Measurements from ENCODE around the gene RAPGEFL1. TPM values are rescaled to one million over a fixed set of nuclear protein-coding genes. Genes with fewer than 3 reads are reported as not detected.
"Not testable (repeated sequence)": the region's sequence is repeated elsewhere in the genome, so short reads cannot be mapped to it uniquely, and the experiment has no call there.

RAPGEFL1 gene
- total RNA-seq, 1 donor from 2014 or later: 6.8 TPM

DNA sequence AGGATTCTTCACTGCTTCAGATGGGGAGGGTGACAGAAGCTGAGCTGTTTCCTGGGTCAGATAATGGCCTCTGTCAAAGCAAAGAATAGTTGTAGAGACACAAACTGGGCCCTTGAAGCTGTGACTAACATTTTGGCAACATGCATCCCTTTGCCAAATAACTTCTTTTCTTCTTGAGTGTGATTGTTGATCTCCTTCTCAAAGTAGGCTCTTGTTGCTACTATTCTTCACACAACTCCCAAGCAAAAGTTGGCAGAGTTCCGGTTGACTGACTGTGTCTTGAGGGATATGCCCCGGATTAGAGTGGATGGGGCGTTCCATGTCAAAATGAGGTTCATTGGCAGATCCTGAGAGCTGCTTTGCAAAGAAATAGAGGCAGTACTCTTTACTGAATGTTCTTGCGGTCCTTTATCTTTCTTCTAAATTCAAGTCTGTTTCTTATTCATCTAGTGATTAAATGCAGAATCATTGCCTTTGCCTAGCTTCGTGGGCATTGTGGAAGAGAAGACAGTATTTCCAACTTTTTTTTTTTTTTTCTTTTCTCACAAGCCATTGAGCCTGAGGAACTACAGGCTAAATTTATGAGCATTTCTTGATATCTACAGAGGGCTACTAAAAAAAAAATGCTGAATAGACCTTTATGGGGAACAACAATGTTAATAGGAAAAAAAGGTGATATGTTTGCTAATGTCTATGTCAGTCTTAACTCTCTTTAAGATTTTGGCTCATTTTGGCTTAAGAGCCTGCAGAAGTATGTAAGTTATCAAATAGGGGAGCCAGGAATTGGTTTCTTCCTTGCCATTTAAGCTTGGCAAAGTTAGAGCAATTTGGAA, 47.7 kb downstream of the RAPGEFL1 start:
- Mint-ChIP-seq H3K27ac (peak overlapping the region; percentile 62), H3K4me3 (peak overlapping the region; percentile 28), H3K36me3 (peaks cover 13% of the 10 kb centered on the region), H3K27me3 (ENCODE audit: insufficient read depth, low read depth) (peaks cover 2% of the 10 kb centered on the region), H3K9me3 (no peaks in the 10 kb centered on the region), H3K4me1 (peaks cover 27% of the 10 kb centered on the region)
- Histone ChIP-seq H4K20me1 (ENCODE audit: low read depth) (peaks cover 15% of the 10 kb centered on the region), H3K27me3 (no peaks in the 10 kb centered on the region), H3F3A (ENCODE audit: low read depth) (peaks cover 17% of the 10 kb centered on the region), H3K9ac (no peak overlapping the region), H3K4me3 (no peak overlapping the region), H2AFZ (replicated peaks) (no peak overlapping the region), H3K4me1 (peaks cover 4% of the 10 kb centered on the region), H3K79me2 (ENCODE audit: low read depth) (peaks cover 78% of the 10 kb centered on the region), H3K27ac (peak overlapping the region; percentile 37), H3K9me3 (ENCODE audit: low read depth) (no peaks in the 10 kb centered on the region), H3K4me2 (no peak overlapping the region), H3K36me3 (no peaks in the 10 kb centered on the region)
- TF ChIP-seq EZH2phosphoT487 (IDR thresholded peaks at IDR 0.05) (no peak), EZH2 (IDR thresholded peaks at IDR 0.05) (no peak)
- TF ChIP-seq, protein P1, sequence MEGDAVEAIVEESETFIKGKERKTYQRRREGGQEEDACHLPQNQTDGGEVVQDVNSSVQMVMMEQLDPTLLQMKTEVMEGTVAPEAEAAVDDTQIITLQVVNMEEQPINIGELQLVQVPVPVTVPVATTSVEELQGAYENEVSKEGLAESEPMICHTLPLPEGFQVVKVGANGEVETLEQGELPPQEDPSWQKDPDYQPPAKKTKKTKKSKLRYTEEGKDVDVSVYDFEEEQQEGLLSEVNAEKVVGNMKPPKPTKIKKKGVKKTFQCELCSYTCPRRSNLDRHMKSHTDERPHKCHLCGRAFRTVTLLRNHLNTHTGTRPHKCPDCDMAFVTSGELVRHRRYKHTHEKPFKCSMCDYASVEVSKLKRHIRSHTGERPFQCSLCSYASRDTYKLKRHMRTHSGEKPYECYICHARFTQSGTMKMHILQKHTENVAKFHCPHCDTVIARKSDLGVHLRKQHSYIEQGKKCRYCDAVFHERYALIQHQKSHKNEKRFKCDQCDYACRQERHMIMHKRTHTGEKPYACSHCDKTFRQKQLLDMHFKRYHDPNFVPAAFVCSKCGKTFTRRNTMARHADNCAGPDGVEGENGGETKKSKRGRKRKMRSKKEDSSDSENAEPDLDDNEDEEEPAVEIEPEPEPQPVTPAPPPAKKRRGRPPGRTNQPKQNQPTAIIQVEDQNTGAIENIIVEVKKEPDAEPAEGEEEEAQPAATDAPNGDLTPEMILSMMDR (IDR thresholded peaks at IDR 0.05): no peak
- no peak for DNase-seq (ENCODE audit: low spot score)

DNA sequence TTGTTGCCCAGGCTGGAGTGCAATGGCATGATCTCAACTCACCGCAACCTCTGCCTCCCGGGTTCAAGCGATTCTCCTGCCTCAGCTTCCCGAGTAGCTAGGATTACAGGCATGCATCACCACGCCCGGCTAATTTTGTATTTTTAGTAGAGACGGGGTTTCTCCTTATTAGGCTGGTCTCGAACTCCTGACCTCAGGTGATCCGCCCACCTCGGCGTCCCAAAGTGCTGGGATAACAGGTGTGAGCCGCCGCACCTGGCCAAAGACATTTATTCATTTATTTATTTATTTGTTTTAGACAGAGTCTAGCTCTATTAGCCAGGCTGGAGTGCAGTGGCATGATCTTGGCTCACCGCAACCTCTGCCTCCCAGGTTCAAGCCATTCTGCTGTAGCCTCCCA, 51.9 kb downstream of the RAPGEFL1 start:
- H3K9me3 ChIP-seq (ENCODE audit: low read depth): not testable (repeated sequence)
- H3K79me2 ChIP-seq (ENCODE audit: low read depth): peaks cover 68% of the 10 kb centered on the region
- peaks cover 15% of the 10 kb centered on the region for H3K4me1 Mint-ChIP-seq

DNA sequence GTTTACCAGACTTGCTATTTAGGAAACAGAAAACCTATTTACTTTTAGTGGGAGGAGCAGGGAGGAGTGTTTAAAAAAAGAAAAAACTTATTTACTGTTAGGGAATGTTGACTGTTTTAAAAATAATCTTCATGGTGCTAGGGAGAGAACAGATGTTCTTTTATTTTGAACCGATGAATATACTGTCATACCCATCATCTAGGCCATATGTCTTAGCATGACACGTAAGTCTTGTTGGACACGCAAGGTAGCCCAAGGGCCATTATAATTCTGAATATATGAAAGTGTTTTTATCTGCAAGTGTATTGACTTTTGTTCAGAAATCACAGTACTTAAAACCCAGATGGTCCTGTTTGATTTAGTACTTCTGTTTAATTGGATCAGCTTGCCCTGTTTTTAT, 53.4 kb downstream of the RAPGEFL1 start:
- Histone ChIP-seq H2AFZ (replicated peaks) (no peak overlapping the region), H3K36me3 (peaks cover 6% of the 10 kb centered on the region), H3K79me2 (ENCODE audit: low read depth) (peaks cover 57% of the 10 kb centered on the region), H3K4me2 (no peak overlapping the region), H3K4me1 (no peaks in the 10 kb centered on the region), H3K4me3 (no peak overlapping the region), H3K9me3 (ENCODE audit: low read depth) (no peaks in the 10 kb centered on the region), H3K27me3 (no peaks in the 10 kb centered on the region), H3K9ac (no peak overlapping the region), H3K27ac (no peak overlapping the region), H4K20me1 (ENCODE audit: low read depth) (peaks cover 6% of the 10 kb centered on the region), H3F3A (ENCODE audit: low read depth) (no peaks in the 10 kb centered on the region)
- Mint-ChIP-seq H3K4me1 (peaks cover 2% of the 10 kb centered on the region), H3K9me3 (no peaks in the 10 kb centered on the region), H3K27ac (peak overlapping the region; percentile 13), H3K4me3 (no peak overlapping the region), H3K27me3 (ENCODE audit: insufficient read depth, low read depth) (peaks cover 2% of the 10 kb centered on the region), H3K36me3 (peaks cover 22% of the 10 kb centered on the region)
- TF ChIP-seq, protein P1 (IDR thresholded peaks at IDR 0.05): no peak
- TF ChIP-seq EZH2phosphoT487 (IDR thresholded peaks at IDR 0.05) (no peak), EZH2 (IDR thresholded peaks at IDR 0.05) (no peak)
- DNase-seq (ENCODE audit: low spot score): no peak

More for the DNA sequence above, 51.9 kb downstream of the RAPGEFL1 start:
- H2AFZ ChIP-seq (replicated peaks); H3F3A ChIP-seq (ENCODE audit: low read depth); H3K27ac ChIP-seq; H3K4me3 ChIP-seq; H3K9ac ChIP-seq; H3K27me3 Mint-ChIP-seq (ENCODE audit: insufficient read depth, low read depth); H3K27me3 ChIP-seq; H3K9me3 Mint-ChIP-seq; H3K4me2 ChIP-seq; H3K4me3 Mint-ChIP-seq; H3K27ac Mint-ChIP-seq; H3K4me1 ChIP-seq; H3K36me3 ChIP-seq; DNase-seq (ENCODE audit: low spot score): not testable (repeated sequence)
- peaks cover 13% of the 10 kb centered on the region for H4K20me1 ChIP-seq (ENCODE audit: low read depth)
- peaks cover 23% of the 10 kb centered on the region for H3K36me3 Mint-ChIP-seq

DNA sequence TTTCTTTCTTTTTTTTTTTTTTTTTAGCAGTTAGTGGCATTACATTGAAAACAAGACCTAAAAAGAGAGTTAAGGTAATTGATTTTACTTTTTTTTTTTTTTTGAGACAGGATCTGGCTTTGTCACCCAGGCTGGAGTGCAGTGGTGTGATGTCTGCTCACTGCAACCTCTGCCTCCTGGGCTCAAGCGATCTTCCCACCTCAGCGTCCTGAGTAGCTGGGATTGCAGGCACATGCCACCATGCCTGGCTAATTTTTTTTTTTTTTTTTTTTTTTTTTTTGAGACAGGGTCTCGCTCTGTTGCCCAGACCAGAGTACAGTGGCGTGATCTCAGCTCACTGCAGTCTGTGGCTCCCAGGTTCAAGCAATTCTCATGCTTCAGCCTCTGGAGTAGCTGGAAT, 54.7 kb downstream of the RAPGEFL1 start:
- H3K4me1 Mint-ChIP-seq; H3K27me3 ChIP-seq; H3K9me3 Mint-ChIP-seq; H2AFZ ChIP-seq (replicated peaks); H3K27ac ChIP-seq; DNase-seq (ENCODE audit: low spot score); H3K4me1 ChIP-seq; H3K9ac ChIP-seq; H3K36me3 ChIP-seq; H3K9me3 ChIP-seq (ENCODE audit: low read depth); H3K4me3 Mint-ChIP-seq; H4K20me1 ChIP-seq (ENCODE audit: low read depth); H3K27ac Mint-ChIP-seq; H3K4me3 ChIP-seq; H3K27me3 Mint-ChIP-seq (ENCODE audit: insufficient read depth, low read depth); H3K4me2 ChIP-seq; H3F3A ChIP-seq (ENCODE audit: low read depth): not testable (repeated sequence)
- peaks cover 51% of the 10 kb centered on the region for H3K79me2 ChIP-seq (ENCODE audit: low read depth)
- peaks cover 21% of the 10 kb centered on the region for H3K36me3 Mint-ChIP-seq

Data from neural progenitor cell (in vitro differentiated cells).